ENCODE data around the gene NDP. TPM values are rescaled to one million over a fixed set of nuclear protein-coding genes. Genes with fewer than 3 reads are reported as not detected.

Gene NDP
- total and polyA plus RNA-seq, 10 of the 15 experiments (the other 5 are each of a cell fraction or from before 2014, with no cell fraction given) = 0.04 TPM; not detected in 9

GRCh38 chrX:43985511-43985910 lies 12.3 kb upstream of the NDP start:
- Histone ChIP-seq H3K9ac (ENCODE audit: control insufficient read depth, insufficient read depth, low read length) (no peak overlapping the region), H3K9me3 (replicated peaks; ENCODE audit: control insufficient read depth, insufficient read depth, low read length) (no peaks in the 10 kb centered on the region), H3K27ac (ENCODE audit: control insufficient read depth, insufficient read depth) (no peak overlapping the region), H3K4me1 (ENCODE audit: control insufficient read depth, insufficient read depth, low read length) (no peaks in the 10 kb centered on the region), H4K20me1 (ENCODE audit: control insufficient read depth, insufficient read depth) (no peaks in the 10 kb centered on the region), H3K27me3 (replicated peaks in 1 of 2; ENCODE audit: control insufficient read depth in 2 of 2, insufficient read depth in 2 of 2, low read length in 1 of 2) (no peaks in the 10 kb centered on the region), H2AFZ (ENCODE audit: control insufficient read depth, low read depth, low read length) (no peak overlapping the region), H3K4me2 (ENCODE audit: control insufficient read depth, insufficient read depth) (no peak overlapping the region), H3K4me3 (no peak overlapping the region), H3K79me2 (ENCODE audit: control insufficient read depth, insufficient read depth, low read length) (no peaks in the 10 kb centered on the region), H3K36me3 (ENCODE audit: control insufficient read depth in 2 of 2, insufficient read depth in 2 of 2, low read length in 1 of 2) (no peaks in the 10 kb centered on the region)
- in situ Hi-C loops (cut with MboI) (no loop called here), intact Hi-C loops (cut with micrococcal nuclease; ENCODE audit: unreplicated experiment) (no loop called here)
- CTCF ChIA-PET = no interaction called here
- ATAC-seq (no peak), FAIRE-seq (no peak), DNase-seq (ENCODE audit: low read depth, low spot score) (no peak)
- 2% methylated on average over 2 of the region's 2 CpGs for WGBS (ENCODE audit: insufficient coverage, insufficient replicate concordance, low lambda C conversion rate, missing lambda C conversion rate)
- no TSS peak for BruUV-seq (replicated peaks)
- SMC1A ChIA-PET (ENCODE audit: uncharacterized antibody, unreplicated experiment) = no interaction called here
- POLR2A ChIA-PET = no interaction called here
- RAD21 ChIA-PET (ENCODE audit: unreplicated experiment) = no interaction called here
- TF ChIP-seq WRNIP1 (IDR thresholded peaks at IDR 0.05; ENCODE audit: borderline replicate concordance, low read depth, low read length) = no peak
- TF ChIP-seq HDGF (IDR thresholded peaks at IDR 0.05) = no peak
- TF ChIP-seq SIX5 (IDR thresholded peaks at IDR 0.05; ENCODE audit: low read depth, low read length, severe bottlenecking) = no peak
- TF ChIP-seq KAT2A (conservative IDR thresholded peaks at IDR 0.05; ENCODE audit: control insufficient read depth, low read depth, low read length) = no peak
- TF ChIP-seq, protein P1, sequence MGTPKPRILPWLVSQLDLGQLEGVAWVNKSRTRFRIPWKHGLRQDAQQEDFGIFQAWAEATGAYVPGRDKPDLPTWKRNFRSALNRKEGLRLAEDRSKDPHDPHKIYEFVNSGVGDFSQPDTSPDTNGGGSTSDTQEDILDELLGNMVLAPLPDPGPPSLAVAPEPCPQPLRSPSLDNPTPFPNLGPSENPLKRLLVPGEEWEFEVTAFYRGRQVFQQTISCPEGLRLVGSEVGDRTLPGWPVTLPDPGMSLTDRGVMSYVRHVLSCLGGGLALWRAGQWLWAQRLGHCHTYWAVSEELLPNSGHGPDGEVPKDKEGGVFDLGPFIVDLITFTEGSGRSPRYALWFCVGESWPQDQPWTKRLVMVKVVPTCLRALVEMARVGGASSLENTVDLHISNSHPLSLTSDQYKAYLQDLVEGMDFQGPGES (IDR thresholded peaks at IDR 0.05) = no peak
- no peak for TF ChIP-seq BACH1 (IDR thresholded peaks at IDR 0.05; ENCODE audit: borderline replicate concordance)
- no peak for TF ChIP-seq NFIC (IDR thresholded peaks at IDR 0.05; ENCODE audit: low read depth, low read length)
- no peak for TF ChIP-seq RELB (IDR thresholded peaks at IDR 0.05; ENCODE audit: low read depth)
- no peak for TF ChIP-seq ZBTB11 (CRISPR knock-in tag; IDR thresholded peaks at IDR 0.05)
- no peak for TF ChIP-seq SUPT20H (IDR thresholded peaks at IDR 0.05; ENCODE audit: borderline replicate concordance, control insufficient read depth, low read depth, low read length)
- no peak for TF ChIP-seq POLR2AphosphoS5 (IDR thresholded peaks at IDR 0.05; ENCODE audit: low read length)
- TF ChIP-seq ATF7 (IDR thresholded peaks at IDR 0.05; ENCODE audit: low read depth) = no peak

Data from GM12878 (cell line).